HG03108 (cell line): ENCODE measurements around the gene MPZL2.

Experiments used
- ATAC-seq: cut with Tn5 transposase; IDR thresholded peaks from one replicate; pipeline ENCODE4 v1.9.1; 2021; ENCODE audit warnings: moderate library complexity; ENCODE audit not compliant: unreplicated experiment

Gene MPZL2

DNA sequence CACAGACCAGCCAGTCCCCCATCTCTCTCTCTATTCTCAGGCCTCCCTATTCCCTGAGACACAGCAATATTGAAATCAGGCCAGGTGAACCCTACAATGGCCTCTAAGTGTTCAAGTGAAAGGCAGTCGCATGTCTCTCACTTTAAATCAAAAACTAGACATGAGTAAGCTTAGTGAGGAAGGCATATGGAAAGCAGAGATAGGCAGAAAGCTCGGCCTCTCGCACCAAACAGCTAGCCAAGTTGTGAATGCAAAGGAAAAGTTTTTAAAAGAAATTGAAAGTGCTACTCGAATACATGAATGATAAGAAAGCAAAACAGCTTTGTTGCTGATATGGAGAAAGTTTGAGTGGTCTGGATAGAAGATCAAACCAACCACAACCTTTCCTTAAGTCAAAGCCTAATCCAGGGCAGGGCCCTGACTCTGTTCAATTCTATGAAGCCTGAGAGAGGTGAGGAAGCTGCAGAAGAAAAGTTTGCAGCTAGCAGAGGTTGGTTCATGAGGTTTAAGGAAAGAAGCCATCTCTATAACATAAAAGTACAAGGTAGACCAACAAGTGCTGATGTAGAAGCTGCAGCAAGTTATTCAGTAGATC lies 19.8 kb upstream of the MPZL2 start:
- no peak for ATAC-seq

DNA sequence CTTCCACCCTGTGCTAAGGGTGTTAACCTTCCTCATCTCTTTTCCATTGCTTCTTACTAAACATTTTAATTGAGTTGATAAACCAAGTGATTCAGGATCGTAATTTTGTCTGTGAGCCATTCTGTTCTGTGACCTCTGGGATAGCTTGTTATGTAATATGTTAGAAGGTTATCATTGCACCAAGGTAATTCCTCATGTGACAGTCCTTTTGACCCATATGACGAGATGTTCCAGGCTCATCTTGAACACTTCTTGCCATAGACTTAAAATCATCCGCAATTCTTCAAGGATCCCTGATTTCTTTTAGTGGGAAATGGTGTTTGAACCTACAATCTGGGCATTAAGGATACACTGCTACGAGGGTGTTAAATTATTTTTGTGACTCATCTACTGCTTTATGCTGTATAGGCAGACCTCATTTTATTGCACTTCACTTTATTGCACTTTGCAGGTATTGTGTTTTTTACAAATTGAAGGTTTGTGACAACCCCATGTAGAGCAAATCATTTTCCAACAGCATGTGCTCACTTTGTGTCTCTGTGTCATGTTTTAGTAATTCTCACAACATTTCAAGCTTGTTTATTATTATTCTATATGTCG lies 19.0 kb upstream of the MPZL2 start:
- ATAC-seq: no peak

DNA sequence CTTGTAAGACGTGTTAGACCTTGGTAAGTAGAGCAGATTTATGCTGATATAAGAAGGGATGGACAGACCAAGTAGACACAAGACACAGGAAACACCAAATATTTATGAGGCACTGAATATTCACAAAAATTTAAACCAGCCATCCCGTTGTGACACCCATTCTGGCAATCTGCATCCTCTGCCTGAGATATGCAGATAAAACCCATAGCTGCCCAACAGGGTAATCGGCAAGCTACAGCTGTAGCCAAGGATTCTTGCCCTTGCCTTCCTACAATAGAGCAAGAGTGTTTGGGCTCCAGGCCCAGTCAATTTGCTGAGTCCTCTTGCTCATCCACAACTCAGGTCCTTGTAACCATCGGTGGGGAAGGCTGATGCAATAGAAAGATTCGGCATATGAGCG lies 18.5 kb upstream of the MPZL2 start:
- ATAC-seq: no peak

DNA sequence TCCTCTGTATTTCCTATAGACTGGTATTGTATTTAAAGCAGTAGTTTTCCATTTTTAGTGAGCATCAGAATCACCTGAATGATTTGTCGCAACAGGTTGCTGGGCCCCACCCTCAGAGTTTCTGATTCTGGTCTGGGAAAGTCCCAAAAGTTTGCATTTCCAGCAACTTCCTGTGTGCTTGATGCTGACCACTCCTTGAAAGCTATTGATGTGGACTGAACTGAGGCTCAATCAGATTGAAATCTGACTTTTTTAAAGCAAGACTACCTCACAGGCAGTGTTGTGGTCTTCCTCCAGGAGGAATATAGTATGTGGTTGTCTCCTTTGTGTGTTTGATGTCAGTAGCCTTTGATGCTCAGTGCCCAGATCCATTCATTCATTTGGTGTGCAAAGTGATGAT lies 17.2 kb upstream of the MPZL2 start:
- no peak for ATAC-seq

DNA sequence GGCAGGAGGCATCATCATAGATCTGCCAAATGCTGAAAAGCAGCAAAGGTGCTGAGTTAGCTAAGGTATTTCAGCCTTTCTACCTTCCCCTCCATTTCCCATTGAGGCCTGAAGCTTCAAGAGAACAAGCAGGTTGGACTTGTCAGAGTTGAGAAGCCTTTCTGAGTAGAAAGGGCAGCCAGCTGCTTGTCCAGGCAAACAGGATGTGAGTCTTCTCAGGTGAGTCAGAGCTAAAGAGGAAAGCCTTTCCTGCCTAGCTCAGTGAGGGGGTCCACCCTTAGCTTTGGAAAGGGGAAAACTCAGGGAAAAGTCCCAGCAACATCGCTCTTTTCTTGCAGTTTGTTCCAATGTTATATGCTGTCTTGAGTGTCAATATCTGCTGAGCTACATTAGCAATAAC lies 13.2 kb upstream of the MPZL2 start:
- ATAC-seq: no peak

DNA sequence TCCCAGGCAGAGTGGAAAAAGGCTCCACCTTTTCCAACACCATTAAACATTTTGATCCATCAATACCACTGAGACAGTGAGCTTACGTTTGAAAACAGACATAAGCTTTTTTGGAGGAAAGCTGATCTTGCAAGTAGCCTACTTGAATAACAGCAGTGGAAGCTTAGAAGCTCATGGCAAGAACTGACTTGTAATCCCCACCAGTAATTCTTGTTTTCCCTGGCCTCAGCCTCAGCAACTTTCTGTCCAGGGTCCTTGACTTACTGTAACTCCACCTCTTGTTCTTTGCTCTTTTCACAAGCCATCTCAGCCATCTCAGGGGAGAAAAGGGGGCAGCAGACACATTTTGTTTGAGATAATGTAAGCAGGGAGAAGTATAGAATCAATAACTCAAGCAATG lies 12.3 kb upstream of the MPZL2 start:
- no peak for ATAC-seq

DNA sequence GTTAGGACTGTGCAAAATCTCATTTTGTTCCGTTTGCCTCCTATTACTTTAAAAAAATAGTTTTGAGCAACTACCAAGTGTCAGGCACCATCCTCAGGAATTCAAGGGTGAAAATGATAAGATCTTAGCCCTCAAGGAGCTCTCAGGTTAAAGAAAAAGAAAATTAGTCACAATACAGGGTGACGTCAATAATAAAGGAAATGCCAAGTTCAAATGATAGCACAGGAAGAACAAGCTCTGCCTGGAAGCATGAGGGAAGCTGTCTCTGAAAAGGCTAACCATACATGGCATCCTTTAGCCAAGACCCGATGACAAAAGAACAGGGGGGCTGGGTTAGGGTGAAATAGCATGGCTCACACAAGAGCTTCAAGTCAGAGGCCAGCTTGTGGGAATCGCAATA lies 11.1 kb upstream of the MPZL2 start:
- ATAC-seq: no peak

DNA sequence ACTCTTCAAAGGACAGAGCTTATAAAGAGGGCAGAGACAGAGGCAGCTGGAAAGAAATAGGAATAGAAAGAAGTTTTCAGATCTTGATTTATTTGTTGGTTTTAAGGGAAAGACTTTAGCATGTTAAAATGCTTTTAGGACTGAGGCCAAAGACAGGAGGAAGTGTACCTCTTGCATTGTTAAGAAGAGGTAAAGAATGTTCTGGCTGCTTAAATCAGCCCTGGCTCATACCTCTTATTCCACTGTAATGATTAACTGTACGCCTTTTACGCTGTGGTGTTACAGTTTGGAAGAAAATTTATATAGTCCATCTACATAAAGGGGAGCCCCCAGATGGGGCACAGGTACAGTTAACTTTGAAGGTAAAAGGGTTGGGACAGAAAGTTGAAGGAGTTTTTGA lies 10.1 kb upstream of the MPZL2 start:
- no peak for ATAC-seq

DNA sequence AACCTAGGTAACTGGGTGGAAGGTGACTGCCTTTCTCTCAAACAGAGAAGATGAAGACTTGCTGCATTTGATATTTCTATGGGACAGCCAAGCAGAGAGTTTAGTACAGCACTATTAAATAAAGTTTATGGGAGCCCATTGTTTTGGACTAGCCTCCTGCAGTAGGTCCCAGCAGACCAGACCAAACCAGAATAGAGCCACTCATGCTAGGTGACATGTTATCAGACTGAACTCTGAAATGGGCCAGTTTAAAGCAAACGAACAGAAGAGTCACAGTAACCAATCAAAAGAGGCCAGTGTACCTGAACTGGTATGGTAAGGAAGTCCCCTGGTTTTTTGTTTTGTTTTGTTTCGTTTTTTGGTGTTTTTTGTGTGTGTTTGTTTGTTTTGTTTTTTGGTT lies 7.9 kb upstream of the MPZL2 start:
- ATAC-seq: no peak

DNA sequence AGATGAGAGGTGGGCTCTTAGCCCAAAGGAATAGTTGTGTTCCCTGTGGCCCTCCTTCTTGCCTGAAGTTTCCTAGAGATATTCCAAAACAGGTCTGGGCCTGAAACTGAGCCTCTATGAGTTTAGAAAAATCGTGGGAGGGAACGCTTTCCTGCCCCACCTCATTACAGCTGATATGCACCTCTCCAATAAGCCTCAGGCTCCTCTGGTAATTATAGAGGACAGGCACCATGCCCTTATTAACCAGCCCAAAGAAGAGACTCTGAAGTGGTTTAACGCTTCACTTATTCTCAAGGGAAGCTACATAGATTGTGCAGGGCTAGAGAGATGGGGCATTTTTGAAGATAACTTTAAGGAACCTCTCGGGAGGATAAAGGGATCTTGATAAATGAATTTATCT lies 3.4 kb upstream of the MPZL2 start:
- no peak for ATAC-seq

DNA sequence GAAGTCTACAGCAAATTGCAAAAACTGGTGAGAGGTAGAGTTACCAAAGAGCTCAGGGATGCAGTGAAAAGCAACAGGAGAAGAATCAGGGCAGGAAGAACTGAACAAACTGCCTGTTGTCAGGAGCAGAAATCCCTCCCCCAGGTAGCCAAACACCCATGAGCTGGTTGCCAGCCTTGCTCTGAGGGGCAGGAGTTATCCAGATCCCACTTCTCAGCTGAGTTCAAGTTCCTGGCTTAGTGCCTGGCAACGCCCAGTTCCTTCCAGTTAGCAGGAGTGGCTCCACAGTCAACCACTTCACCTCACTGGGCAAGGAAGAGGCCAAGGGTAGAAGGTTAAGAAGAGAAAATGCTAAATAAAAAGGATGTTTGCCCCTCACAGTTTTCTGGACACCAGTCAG lies 1.9 kb upstream of the MPZL2 start:
- ATAC-seq: no peak

DNA sequence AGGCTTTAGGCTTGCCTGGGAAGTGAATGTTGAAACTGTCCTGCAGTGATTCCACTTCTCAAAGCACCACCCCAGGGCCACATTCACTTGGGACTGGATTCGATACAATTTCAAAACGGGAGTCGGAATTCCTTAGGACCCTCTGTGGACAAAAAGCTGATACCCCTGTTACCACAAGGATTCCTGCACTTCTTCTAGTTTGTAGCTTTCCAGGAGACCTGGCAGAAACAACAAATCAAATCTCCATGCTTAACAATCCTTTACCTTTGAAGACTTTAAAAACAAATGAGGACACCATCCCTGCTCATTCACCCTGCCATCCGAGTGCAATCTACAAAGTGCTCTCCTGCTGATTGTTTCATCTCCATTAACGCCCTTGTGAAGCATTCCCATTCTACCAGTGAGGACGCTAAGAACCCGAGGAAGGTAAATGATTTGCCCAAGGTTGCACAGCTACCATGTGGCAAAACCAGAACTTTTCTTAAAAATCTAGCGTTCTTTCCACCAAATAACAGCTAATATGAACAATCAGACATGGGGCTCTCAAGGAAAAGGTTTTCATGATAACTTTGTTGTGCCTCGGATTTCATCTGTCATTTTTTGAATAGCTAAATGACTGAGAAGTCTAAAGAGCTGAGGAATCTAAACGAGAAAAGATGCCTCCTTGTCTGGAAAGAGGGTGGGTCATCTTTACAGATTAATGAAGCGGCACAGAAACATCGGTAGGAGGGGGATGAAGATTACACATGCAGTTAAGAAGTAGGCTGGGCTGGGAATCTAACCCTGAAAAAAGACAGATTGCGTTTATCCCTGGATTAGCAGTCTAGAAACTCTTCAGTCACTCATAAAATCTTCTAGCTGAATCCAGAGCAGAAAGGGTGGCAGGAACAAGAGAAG lies 720 bp upstream of the MPZL2 start:
- ATAC-seq: no peak

DNA sequence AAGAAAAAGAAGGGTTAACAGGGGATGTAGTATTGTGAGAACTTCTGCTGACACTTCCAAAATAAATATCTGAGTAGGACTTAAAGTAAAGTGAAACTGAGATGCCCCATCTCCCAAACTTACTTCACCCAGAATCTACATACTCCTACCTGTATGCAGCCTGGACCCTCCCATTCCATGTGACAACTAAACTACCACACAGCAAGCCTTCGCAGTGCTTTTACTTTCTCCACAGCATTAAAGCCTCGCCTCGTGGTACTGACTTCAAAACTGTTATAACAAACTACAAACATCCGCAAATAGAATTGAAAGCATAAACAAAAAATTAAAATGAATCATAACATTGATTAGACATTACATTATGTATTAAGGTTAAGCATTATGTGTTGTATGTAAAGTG lies 985 bp downstream of the MPZL2 start:
- ATAC-seq: no peak

DNA sequence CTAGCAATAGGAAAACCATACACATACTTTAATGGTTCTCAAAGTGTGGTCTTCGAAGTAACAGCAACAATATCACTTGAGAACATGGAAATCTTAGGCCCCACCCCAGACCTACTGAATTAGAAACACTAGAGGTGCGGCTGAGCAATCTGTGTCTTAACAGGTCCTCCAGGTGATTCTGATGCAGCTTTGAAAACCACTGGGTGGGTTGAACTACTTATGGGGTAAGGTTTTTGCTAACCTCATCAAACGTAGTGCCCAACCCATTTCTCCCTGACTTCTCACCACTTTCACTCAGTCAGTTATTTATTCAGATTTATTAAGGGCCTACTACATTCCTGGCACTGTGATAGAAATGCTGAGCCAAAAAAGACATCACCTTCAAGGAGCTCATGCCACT lies 3.7 kb downstream of the MPZL2 start:
- no peak for ATAC-seq

DNA sequence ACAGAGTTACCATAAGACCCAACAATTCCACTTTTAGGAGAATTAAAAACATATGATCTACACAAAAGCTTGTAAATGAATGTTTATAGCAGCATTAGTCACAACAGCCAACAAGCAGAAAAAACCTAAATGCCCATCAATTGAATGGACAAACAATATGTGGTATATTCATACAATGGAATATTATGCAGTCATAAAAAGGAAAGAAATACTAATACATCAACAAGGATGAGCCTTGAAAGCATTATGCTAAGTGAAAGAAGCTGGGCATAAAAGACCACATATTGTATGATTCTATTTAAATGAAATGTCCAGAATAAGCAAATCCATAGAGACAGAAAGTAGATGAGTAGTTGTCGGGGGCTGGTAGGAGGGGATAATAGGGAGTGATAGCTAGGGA lies 5.0 kb downstream of the MPZL2 start:
- ATAC-seq: no peak

DNA sequence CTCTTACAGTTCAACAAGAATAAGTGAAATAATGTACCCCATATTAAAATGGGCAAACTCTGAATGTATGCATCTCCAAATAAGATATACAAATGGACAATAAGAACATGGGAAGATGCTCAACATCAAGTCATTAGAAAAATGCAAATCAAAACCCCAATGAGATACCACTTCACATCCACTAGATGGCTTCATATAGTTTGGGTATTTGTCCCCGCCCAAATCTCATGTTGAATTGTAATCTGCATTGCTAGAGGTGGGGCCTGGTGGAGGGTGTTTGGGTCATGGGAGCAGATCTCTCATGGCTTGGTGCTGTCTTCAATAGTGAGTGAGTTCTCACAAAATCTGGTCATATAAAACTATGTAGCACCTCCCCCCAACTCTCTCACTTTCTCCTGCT lies 5.7 kb downstream of the MPZL2 start:
- no peak for ATAC-seq

DNA sequence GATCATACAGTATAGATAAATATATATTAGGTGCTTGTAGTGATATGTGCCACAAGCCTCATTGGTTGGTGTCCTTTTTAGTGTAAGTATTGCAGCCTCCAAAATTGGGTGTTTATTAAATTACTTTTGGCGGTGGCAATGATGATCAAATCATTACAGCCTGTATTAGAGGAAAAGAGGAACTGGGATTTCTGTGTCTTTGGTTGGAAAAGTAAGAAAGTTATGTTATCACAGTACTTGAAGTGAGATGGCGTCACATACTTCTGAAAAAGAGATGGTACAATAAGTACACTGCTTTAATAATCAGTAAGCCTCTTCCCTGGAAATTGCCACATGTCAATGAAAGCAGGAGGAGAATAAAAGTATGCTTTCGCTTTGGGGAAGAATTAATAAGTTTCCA lies 11.4 kb downstream of the MPZL2 start:
- no peak for ATAC-seq

DNA sequence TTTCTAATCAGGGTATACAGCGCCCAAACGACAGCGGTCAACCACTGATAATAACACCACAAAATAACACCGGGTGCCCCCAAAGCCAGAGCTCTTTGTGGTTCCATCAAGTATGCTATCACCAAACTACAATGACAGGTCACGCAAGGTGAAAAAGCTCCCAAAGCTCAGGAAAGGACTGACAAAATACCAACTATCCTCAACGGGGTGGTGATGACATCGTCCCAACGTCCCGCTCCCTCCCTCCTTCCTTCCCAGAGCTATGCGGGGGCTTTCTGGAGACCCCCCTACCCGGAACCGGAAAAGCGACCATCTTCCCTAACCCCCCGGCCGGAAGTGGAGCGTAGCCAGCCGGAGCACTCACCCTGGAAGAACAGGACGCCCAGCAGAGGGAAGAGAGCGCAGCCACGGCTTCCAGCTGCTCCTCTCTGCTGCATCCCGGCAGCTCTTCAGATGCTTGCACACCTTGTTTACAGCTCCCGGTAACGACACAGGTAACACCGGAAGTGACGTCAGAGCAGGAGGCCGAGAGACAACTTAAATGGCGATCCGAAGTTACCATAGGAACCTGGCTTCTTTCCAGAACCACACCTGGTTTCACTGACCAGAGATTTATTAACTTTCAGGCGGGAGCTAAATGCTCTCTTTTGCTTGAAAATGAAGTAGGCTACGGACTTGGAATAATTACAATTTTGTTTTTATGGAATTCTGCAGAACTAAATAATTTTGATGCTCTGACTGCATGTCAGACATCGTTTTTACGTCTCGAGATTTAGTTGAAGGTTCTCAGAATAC lies 12.0 kb downstream of the MPZL2 start, which contains the start of gene MPZL3:
TSS of gene MPZL3 (minus strand) at position 508 of the 795 bp plus-strand sequence. CDS start at position 437, 71 bp downstream.
- ATAC-seq: peak; percentile 60

DNA sequence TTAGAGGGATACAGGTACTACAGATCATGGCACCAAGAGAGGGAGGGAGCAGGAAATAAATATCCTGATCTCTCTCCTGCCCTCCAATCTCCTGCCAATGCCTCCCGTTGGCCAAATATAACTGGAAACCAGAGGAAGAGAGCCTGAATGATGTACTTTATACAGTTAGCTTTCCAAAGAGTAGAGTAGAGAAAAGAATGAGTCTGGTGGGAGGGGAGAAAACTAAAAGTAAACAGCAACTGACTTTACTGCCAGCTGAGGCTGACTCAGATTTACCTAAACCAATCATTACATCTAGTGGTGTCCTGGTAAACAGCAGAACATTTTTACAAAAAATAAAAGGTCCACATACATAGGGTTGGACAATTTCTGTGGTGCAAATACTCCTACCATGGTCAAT lies 17.1 kb downstream of the MPZL2 start:
- ATAC-seq: no peak

DNA sequence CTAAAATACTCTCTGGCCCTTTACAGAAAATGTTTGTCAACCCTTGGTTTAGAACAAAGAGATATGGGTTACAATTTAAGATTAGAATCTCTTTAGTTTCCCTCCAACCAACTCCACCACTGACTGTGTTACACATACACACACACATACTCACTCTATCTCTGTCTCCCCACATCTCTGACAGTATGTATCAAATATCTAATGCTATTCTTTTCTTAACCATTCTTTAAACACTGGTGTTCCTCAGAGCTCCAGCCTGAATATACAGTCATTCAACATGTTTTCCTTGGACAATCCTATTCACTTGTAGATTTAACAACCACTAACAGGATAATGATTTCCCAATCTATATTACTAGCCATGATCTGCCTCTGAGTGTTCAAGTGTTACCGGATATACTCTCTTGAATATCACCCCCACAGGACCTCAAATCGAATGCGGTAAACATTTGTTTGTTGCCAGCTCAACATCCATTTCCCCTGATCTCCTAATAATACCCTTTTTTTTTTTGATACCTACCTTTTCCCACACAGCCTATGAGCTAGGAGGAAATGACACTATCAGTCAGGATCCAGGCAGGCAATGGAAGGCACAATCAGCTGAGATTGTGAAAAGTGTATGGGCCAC lies 18.0 kb downstream of the MPZL2 start:
- no peak for ATAC-seq
